Measurements from ENCODE around the gene DLG2. TPM values are rescaled to one million over a fixed set of nuclear protein-coding genes. Genes with fewer than 3 reads are reported as not detected.

Gene DLG2
- total and polyA plus RNA-seq, 2 of the 4 experiments (the other 2 are of a cell fraction), result 0.31 to 0.36 TPM

DNA sequence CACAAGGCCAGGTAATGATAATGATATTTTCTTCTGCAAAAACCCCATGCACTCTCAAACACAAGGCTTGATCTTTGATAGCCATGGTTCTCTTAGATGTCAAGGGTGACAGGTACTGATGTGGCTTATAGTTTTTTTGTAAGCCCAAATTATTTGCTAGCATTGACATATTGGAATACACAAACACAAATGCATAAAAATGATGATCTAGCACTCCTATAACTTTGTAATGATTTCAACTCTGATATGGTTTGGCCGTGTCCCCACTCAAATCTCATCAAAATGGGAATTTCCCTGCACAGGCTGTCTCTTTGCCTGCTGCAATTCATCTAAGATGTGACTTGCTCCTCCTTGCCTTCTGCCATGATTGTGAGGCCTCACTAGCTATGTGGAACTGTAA, 1768.5 kb downstream of the DLG2 start:
- dilution Hi-C loops (cut with HindIII; ENCODE audit: low sequenced_read_pairs, unreplicated experiment), result no loop called here
- H3K14ac ChIP-seq (replicated peaks; ENCODE audit: low read depth, low read length), result no peak overlapping the region
- DNase-seq, result no peak
- H3K36me3 ChIP-seq (ENCODE audit: control insufficient read depth, insufficient read depth, low read length), result no peaks in the 10 kb centered on the region
- TF ChIP-seq RAD21 (IDR thresholded peaks at IDR 0.05; ENCODE audit: low read length), result no peak
- TF ChIP-seq, protein P1, sequence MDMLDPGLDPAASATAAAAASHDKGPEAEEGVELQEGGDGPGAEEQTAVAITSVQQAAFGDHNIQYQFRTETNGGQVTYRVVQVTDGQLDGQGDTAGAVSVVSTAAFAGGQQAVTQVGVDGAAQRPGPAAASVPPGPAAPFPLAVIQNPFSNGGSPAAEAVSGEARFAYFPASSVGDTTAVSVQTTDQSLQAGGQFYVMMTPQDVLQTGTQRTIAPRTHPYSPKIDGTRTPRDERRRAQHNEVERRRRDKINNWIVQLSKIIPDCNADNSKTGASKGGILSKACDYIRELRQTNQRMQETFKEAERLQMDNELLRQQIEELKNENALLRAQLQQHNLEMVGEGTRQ (IDR thresholded peaks at IDR 0.05; ENCODE audit: low read depth, low read length), result no peak
- TF ChIP-seq MAFK (IDR thresholded peaks at IDR 0.05; ENCODE audit: low read depth, low read length), result no peak
- TF ChIP-seq, protein P2, sequence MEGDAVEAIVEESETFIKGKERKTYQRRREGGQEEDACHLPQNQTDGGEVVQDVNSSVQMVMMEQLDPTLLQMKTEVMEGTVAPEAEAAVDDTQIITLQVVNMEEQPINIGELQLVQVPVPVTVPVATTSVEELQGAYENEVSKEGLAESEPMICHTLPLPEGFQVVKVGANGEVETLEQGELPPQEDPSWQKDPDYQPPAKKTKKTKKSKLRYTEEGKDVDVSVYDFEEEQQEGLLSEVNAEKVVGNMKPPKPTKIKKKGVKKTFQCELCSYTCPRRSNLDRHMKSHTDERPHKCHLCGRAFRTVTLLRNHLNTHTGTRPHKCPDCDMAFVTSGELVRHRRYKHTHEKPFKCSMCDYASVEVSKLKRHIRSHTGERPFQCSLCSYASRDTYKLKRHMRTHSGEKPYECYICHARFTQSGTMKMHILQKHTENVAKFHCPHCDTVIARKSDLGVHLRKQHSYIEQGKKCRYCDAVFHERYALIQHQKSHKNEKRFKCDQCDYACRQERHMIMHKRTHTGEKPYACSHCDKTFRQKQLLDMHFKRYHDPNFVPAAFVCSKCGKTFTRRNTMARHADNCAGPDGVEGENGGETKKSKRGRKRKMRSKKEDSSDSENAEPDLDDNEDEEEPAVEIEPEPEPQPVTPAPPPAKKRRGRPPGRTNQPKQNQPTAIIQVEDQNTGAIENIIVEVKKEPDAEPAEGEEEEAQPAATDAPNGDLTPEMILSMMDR (conservative IDR thresholded peaks at IDR 0.05; ENCODE audit: low read depth, low read length), result no peak
- no peak for TF ChIP-seq MXI1 (IDR thresholded peaks at IDR 0.05; ENCODE audit: borderline replicate concordance, low read depth, low read length)
- no peak for TF ChIP-seq CEBPB (IDR thresholded peaks at IDR 0.05; ENCODE audit: low read depth, low read length)
- TF ChIP-seq BHLHE40 (IDR thresholded peaks at IDR 0.05; ENCODE audit: low read depth, low read length), result no peak
- no peak for TF ChIP-seq SMC3 (IDR thresholded peaks at IDR 0.05; ENCODE audit: low read depth, low read length)
- no peak for TF ChIP-seq MAZ (IDR thresholded peaks at IDR 0.05; ENCODE audit: borderline replicate concordance, low read depth, low read length)
- no peak for TF ChIP-seq FOS (IDR thresholded peaks at IDR 0.05; ENCODE audit: low read depth, low read length)
- TF ChIP-seq POLR2A (IDR thresholded peaks at IDR 0.05; ENCODE audit: low read depth, low read length), result no peak
- TF ChIP-seq RFX5 (IDR thresholded peaks at IDR 0.05; ENCODE audit: low read depth, low read length), result no peak
- H3K4me1 ChIP-seq (ENCODE audit: control insufficient read depth, insufficient read depth, low read length), result no peaks in the 10 kb centered on the region
- H2BK120ac ChIP-seq (ENCODE audit: low read depth, low read length), result no peak overlapping the region
- no peak overlapping the region for H4K8ac ChIP-seq (ENCODE audit: low read depth in 2 of 2, low read length in 2 of 2)
- no peak overlapping the region for H3K23ac ChIP-seq (ENCODE audit: low read depth, low read length)
- H2BK15ac ChIP-seq (ENCODE audit: low read depth, low read length), result no peak overlapping the region
- H2AK9ac ChIP-seq (replicated peaks; ENCODE audit: low read depth, low read length, poor library complexity), result no peak overlapping the region
- H2AFZ ChIP-seq (replicated peaks; ENCODE audit: low read length, poor library complexity), result no peak overlapping the region
- no TSS peak for BruUV-seq (replicated peaks)
- ChIA-PET CTCF (no interaction called here), POLR2A (ENCODE audit: unreplicated experiment) (no interaction called here)
- no peaks in the 10 kb centered on the region for H4K20me1 ChIP-seq (ENCODE audit: insufficient read depth, low read length)
- in situ Hi-C loops (cut with MboI; ENCODE audit: low sequenced_read_pairs), result no loop called here
- no peak overlapping the region for H3K56ac ChIP-seq (ENCODE audit: extremely low read depth, insufficient read depth, low read length)
- no peak overlapping the region for H3K4me2 ChIP-seq (ENCODE audit: low read depth, low read length)
- intact Hi-C loops (cut with micrococcal nuclease), result no loop called here
- H2AK5ac ChIP-seq (ENCODE audit: low read depth, low read length), result no peak overlapping the region
- H3K4ac ChIP-seq (ENCODE audit: low read depth, low read length), result no peak overlapping the region
- no peaks in the 10 kb centered on the region for H3K27me3 ChIP-seq (ENCODE audit: control insufficient read depth, insufficient read depth, low read length)
- no peaks in the 10 kb centered on the region for H3K9me1 ChIP-seq (ENCODE audit: insufficient read depth, low read length)
- no peak overlapping the region for H3K27ac ChIP-seq (ENCODE audit: insufficient read depth, low read length)
- no peak overlapping the region for H2BK5ac ChIP-seq (ENCODE audit: low read depth, low read length, poor library complexity, severe bottlenecking)
- H3K18ac ChIP-seq (ENCODE audit: low read depth, low read length), result no peak overlapping the region
- no peak overlapping the region for H3K4me3 ChIP-seq (ENCODE audit: insufficient read depth, low read depth, low read length)
- no peak for ATAC-seq (ENCODE audit: low read depth)
- H4K91ac ChIP-seq (ENCODE audit: insufficient read depth, low read depth, low read length), result no peak overlapping the region
- no peak overlapping the region for H3K9ac ChIP-seq (ENCODE audit: low read depth, low read length)
- H2BK20ac ChIP-seq (ENCODE audit: low read depth, low read length), result no peak overlapping the region
- WGBS, 2 experiments (ENCODE audit: extremely low coverage in 2 of 2, insufficient read length in 1 of 2), result no CpG with 5 or more reads among the region's 1 CpG
- no peak overlapping the region for H4K5ac ChIP-seq (ENCODE audit: low read depth, low read length)
- no peaks in the 10 kb centered on the region for H3K79me1 ChIP-seq (ENCODE audit: low read depth in 1 of 2, low read length in 2 of 2)
- H3K9me3 ChIP-seq (ENCODE audit: control insufficient read depth, insufficient read depth, low read length), result no peaks in the 10 kb centered on the region

Data from IMR-90 (cell line).